Measurements from ENCODE around the gene HIP1.
"Not testable (repeated sequence)": the region's sequence is repeated elsewhere in the genome, so short reads cannot be mapped to it uniquely, and the experiment has no call there.

The HIP1 gene

DNA sequence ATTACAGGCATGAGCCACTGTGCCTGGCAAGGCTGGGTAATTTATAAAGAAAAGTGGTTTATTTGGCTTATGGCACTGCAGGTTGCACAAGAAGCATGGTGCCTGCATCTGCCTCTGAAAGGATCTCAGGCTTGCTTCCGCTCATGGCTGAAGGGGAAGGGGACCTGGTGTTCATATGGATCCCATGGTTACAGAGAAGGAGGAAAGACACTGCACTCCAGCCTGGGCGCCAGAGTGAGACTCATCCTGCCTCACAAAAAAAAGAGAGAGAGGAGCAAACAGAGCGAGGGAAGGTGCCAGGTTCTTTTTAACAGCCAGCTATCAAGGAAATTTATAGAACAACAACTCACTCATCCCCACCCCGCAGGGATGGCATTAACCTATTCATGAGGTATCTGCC is 36.2 kb downstream of the HIP1 start:
- TF ChIP-seq, protein P1, sequence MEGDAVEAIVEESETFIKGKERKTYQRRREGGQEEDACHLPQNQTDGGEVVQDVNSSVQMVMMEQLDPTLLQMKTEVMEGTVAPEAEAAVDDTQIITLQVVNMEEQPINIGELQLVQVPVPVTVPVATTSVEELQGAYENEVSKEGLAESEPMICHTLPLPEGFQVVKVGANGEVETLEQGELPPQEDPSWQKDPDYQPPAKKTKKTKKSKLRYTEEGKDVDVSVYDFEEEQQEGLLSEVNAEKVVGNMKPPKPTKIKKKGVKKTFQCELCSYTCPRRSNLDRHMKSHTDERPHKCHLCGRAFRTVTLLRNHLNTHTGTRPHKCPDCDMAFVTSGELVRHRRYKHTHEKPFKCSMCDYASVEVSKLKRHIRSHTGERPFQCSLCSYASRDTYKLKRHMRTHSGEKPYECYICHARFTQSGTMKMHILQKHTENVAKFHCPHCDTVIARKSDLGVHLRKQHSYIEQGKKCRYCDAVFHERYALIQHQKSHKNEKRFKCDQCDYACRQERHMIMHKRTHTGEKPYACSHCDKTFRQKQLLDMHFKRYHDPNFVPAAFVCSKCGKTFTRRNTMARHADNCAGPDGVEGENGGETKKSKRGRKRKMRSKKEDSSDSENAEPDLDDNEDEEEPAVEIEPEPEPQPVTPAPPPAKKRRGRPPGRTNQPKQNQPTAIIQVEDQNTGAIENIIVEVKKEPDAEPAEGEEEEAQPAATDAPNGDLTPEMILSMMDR (IDR thresholded peaks at IDR 0.05; ENCODE audit: control insufficient read depth, extremely low read depth, insufficient read depth), result no peak
- no peak for DNase-seq (ENCODE audit: low read depth)
- no peak overlapping the region for H3K4me3 ChIP-seq (ENCODE audit: low read depth, low read length)

DNA sequence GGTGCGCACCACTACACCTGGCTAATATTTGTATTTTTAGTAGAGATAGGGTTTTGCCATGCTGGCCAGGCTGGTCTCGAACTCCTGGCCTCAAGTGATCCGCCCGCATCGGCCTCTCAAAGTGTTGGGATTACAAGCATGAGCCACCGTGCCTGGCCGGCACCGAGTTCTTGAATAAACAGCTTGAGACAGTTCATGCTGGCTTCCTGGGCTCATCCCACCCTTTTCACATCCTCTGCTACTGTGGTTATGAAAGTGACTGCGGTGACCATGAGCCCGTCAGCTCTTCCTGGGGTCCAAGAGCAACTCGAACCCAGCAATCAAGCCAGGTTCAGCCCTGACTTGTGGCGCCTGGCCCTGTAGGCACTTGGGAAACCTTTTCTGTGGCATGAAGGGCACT is 38.7 kb downstream of the HIP1 start:
- DNase-seq (ENCODE audit: low read depth), result no peak
- TF ChIP-seq, protein P1 (IDR thresholded peaks at IDR 0.05; ENCODE audit: control insufficient read depth, extremely low read depth, insufficient read depth), result no peak
- H3K4me3 ChIP-seq (ENCODE audit: low read depth, low read length), result no peak overlapping the region

DNA sequence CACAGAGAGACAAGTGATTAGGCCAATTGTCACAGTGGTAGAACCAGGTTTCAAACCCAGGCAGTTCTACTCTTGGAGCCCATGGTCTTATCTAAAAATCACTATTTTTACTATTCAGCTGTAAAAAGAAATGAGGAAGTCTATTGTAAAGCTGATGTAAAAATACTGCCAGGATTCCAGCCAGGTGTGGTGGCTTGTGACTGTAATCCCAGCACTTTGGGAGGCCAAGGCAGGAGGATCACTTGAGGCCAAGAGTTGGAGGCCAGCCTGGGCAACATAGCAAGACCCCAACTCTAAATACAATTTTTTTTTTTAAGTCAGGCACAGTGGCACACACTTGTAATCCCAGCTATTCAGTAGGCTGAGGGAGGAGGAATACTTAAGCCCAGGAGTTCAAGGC is 40.4 kb downstream of the HIP1 start:
- TF ChIP-seq, protein P1 (IDR thresholded peaks at IDR 0.05; ENCODE audit: control insufficient read depth, extremely low read depth, insufficient read depth), result no peak
- H3K4me3 ChIP-seq (ENCODE audit: low read depth, low read length), result no peak overlapping the region
- DNase-seq (ENCODE audit: low read depth), result no peak

DNA sequence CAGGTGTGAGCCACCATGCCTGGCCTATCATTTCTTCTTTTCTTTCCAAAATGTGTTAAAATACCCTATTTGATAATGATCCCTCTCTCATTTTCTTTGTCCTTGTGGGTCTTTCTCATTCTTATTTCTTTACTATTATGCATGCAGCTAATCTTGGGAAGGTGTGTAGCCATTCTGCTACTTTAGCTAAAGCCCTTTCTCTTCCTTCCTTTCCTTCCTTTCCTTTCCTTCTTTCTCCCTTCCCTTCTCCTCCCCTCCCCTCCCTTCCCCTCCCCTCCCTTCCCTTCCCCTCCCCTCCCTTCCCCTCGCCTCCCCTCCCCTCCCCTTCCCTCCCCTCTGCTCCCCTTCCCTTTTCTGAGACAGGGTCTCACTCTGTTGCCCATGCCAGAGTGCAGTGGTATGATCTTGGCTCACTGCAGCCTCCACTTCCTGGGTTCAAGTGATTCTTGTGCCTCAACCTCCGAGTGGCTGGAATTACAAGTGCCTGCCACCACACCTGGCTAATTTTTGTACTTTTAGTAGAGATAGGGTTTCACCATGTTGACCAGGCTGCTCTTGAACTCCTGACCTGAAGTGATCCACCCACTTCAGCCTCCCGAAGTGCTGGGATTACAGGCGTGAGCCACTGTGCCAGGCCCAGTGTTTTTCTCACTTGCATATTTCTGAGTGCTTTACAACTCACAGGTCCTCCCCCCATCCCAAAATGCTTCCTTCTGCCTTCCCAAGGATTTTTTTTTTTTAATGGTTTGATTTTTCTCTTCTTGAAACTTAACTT is 42.3 kb downstream of the HIP1 start:
- H3K4me3 ChIP-seq (ENCODE audit: low read depth, low read length), result no peak overlapping the region
- no peak for DNase-seq (ENCODE audit: low read depth)
- TF ChIP-seq, protein P1 (IDR thresholded peaks at IDR 0.05; ENCODE audit: control insufficient read depth, extremely low read depth, insufficient read depth), result no peak

DNA sequence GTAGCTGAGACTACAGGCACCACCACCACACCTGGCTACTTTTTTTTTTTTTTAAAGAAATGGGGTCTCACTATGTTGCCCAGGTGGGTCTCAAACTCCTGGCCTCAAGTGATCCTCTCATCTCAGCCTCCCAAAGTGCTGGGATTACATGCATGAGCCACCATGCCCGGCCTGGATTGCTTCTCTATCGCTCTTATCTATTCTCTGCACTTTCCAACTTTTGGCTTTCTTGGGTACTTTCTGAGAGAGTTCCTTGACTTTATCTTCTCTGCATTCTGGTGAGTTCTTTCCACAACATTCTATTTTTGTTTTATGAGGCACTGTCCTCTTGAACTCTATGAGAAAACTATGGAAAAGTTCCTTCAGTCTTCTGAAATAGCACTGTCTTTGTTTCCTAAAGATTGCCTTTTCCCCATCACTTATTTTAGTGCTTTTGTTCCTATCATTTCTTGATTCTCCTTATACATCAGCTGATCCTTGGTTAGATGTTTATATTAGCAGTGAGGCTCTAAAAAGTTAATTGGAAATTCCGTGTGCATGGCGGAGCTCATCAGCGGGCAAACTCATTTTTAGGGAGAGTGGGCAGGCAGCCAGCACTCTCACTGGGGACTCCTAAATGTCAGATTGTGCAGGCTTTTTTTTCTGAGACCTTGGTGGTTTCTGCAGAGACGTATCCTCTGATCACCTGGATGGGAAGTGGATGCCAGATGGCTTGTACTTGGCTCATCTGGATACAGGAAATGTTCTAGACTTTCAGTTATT is 43.9 kb downstream of the HIP1 start:
- no peak for DNase-seq (ENCODE audit: low read depth)
- TF ChIP-seq, protein P1 (IDR thresholded peaks at IDR 0.05; ENCODE audit: control insufficient read depth, extremely low read depth, insufficient read depth), result no peak

DNA sequence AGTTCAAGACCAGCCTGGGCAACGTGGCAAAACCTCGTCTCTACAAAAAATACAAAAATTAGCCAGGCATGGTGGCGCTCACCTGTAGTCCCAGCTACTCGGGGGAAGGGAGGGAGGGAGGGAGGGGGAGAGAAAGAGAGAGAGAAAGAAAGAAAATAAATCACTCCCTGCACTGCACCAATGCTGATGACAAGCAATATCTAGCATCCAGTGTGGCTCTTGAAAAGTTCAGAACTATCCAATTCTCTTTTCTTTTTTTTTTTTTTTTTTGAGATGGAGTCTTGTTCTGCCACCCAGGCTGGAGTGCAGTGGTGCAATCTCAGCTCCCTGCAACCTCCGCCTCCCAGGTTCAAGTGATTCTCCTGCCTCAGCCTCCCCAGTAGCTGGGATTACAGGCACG is 45.1 kb downstream of the HIP1 start:
- not testable (repeated sequence) for H3K4me3 ChIP-seq (ENCODE audit: low read depth, low read length); DNase-seq (ENCODE audit: low read depth)

More for the DNA sequence above, 43.9 kb downstream of the HIP1 start:
- no peak overlapping the region for H3K4me3 ChIP-seq (ENCODE audit: low read depth, low read length)

DNA sequence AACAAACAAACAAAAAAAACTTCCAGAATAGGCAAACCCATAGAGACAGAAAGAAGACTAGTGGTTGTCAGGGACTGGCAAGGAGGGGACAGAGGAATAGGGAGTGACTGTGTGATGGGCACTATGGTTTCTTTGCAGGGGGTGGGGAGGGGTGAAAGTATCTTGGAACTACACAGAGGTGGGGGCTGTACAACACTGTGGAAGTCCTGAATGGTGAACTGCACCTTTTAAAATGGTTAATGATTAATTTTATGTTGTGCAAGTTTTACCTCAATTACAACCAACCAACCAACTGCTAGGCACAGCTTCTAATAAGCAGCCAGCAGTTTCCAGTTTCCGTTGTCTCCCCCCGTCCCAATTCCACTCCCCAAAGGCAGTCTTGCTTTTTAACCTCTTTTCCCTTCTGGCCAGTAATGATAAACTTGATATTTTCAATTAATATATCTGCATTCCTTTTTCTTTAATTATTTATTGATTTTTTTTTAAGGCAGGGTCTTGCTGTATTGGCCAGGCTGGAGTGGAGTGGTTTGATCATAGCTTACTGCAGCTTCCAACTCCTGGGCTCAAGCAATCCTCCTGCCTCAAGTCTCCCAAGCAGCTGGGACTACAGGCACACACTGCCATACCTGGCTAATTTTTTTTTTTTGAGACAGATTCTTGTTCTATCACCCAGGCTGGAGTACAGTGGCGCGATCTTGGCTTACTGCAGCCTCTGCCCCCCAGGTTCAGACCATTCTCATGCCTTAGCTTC is 46.8 kb downstream of the HIP1 start:
- no peak overlapping the region for H3K4me3 ChIP-seq (ENCODE audit: low read depth, low read length)
- TF ChIP-seq, protein P1 (IDR thresholded peaks at IDR 0.05; ENCODE audit: control insufficient read depth, extremely low read depth, insufficient read depth), result no peak
- DNase-seq (ENCODE audit: low read depth), result no peak
